GM12864 (cell line): Measurements from ENCODE around the gene LRIG1.

Experiments used
- DNase-seq: peaks from one replicate; pipeline ENCODE4 v3.0.0-alpha.2; 2011; ENCODE audit warnings: low read depth
- H3K4me3 ChIP-seq: 2 replicates; pipeline ENCODE4 v1.5.1; 2011; ENCODE audit warnings: mild to moderate bottlenecking, low read depth, low read length, control low read depth
- TF ChIP-seq, protein P1 (sequence below): IDR thresholded peaks from 2 replicates; pipeline ENCODE4 v1.5.1; 2011; ENCODE audit warnings: low read depth, mild to moderate bottlenecking, moderate library complexity, low read length, control low read depth, inconsistent platforms; ENCODE audit errors: missing control alignments

Gene LRIG1

GRCh38 chr3:66335671-66336070 is 165.2 kb downstream of the LRIG1 start:
- no peak overlapping the region for H3K4me3 ChIP-seq
- DNase-seq, result no peak
- TF ChIP-seq, protein P1, sequence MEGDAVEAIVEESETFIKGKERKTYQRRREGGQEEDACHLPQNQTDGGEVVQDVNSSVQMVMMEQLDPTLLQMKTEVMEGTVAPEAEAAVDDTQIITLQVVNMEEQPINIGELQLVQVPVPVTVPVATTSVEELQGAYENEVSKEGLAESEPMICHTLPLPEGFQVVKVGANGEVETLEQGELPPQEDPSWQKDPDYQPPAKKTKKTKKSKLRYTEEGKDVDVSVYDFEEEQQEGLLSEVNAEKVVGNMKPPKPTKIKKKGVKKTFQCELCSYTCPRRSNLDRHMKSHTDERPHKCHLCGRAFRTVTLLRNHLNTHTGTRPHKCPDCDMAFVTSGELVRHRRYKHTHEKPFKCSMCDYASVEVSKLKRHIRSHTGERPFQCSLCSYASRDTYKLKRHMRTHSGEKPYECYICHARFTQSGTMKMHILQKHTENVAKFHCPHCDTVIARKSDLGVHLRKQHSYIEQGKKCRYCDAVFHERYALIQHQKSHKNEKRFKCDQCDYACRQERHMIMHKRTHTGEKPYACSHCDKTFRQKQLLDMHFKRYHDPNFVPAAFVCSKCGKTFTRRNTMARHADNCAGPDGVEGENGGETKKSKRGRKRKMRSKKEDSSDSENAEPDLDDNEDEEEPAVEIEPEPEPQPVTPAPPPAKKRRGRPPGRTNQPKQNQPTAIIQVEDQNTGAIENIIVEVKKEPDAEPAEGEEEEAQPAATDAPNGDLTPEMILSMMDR, result no peak
